Chondrocyte (in vitro differentiated cells): ENCODE measurements around the gene ONECUT3. TPM values are rescaled to one million over a fixed set of nuclear protein-coding genes. Genes with fewer than 3 reads are reported as not detected.

Experiments used
- DNase-seq: peaks from one replicate; pipeline ENCODE4 v3.0.0; 2021; ENCODE audit warnings: mixed read lengths, low spot score
- H3K27ac Mint-ChIP-seq: one replicate; pipeline ENCODE4 v1.8.0; 2021; ENCODE audit warnings: mild to moderate bottlenecking, moderate library complexity, mixed read lengths; ENCODE audit not compliant: unreplicated experiment
- H3K27me3 Mint-ChIP-seq: 2 replicates; pipeline ENCODE4 v1.8.0; 2021; ENCODE audit warnings: low read depth, mixed read lengths
- H3K36me3 Mint-ChIP-seq: 2 replicates; pipeline ENCODE4 v1.8.0; 2021; ENCODE audit warnings: low read depth, mixed read lengths
- H3K4me1 Mint-ChIP-seq: 2 replicates; pipeline ENCODE4 v1.8.0; 2021; ENCODE audit warnings: low read depth, mild to moderate bottlenecking, mixed read lengths
- H3K4me3 Mint-ChIP-seq: one replicate; pipeline ENCODE4 v1.8.0; 2021; ENCODE audit warnings: mild to moderate bottlenecking, moderate library complexity, mixed read lengths; ENCODE audit not compliant: unreplicated experiment
- H3K9me3 Mint-ChIP-seq: 2 replicates; pipeline ENCODE4 v1.8.0; 2021; ENCODE audit warnings: low read depth, mixed read lengths
- CTCF ChIP-seq: fragments of 200-600 bp; sonication (generic); IDR thresholded peaks from 2 replicates; pipeline ENCODE4 v1.5.0; 2021; ENCODE audit warnings: antibody characterized with exemption, mild to moderate bottlenecking, moderate library complexity
- total RNA-seq: library from RNA; stranded (reverse); gene quantifications from 3 replicates; pipeline ENCODE4 v1.2.1, GENCODE V29; 2021

Gene ONECUT3
- total RNA-seq, 1 donor from 2014 or later, result not detected

DNA sequence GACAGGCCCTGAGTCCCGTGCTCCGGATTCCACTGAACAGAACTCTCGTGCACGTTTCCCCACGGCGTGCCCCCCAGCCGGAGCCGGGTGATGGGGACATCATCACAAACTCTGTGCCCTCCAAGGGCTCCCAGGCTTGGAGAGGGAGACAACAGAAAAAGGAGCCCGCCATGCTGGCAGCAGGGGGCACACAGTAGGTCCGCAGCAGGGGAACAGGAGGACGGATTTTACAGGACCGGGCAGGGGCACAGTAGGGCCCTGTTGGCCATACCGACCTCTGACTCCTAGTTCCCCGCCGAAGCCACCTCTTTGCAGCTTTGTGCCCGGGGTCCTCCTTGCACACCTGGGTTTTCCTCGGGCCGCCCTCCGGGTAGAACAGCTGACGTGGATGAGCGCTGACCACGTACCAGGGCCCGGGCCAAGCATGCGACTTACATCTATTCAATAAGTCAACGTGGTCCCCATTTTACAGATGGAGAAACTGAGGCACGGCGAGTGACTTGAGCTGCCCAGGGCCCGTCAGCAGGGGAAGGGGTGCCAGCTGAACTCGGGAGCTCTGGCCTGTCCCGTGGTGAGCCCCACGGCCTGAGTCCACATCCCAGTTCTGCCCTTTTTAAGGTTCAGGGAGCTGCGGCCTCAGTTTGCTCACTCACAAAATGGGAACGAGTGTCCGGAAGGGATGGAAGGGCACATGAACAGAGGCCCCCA lies 10.2 kb upstream of the ONECUT3 start:
- no peak overlapping the region for H3K4me3 Mint-ChIP-seq
- no peaks in the 10 kb centered on the region for H3K36me3 Mint-ChIP-seq
- no peak for DNase-seq
- H3K4me1 Mint-ChIP-seq, result peaks cover 6% of the 10 kb centered on the region
- TF ChIP-seq CTCF, result no peak
- no peak overlapping the region for H3K27ac Mint-ChIP-seq
- peaks cover 5% of the 10 kb centered on the region for H3K9me3 Mint-ChIP-seq
- peaks cover 31% of the 10 kb centered on the region for H3K27me3 Mint-ChIP-seq

GRCh38 chr19:1744133-1744665 lies 9.1 kb upstream of the ONECUT3 start:
- peaks cover 6% of the 10 kb centered on the region for H3K4me1 Mint-ChIP-seq
- no peak overlapping the region for H3K4me3 Mint-ChIP-seq
- H3K9me3 Mint-ChIP-seq, result peaks cover 5% of the 10 kb centered on the region
- no peaks in the 10 kb centered on the region for H3K36me3 Mint-ChIP-seq
- peaks cover 27% of the 10 kb centered on the region for H3K27me3 Mint-ChIP-seq
- no peak for DNase-seq
- no peak for TF ChIP-seq CTCF
- H3K27ac Mint-ChIP-seq, result no peak overlapping the region

DNA sequence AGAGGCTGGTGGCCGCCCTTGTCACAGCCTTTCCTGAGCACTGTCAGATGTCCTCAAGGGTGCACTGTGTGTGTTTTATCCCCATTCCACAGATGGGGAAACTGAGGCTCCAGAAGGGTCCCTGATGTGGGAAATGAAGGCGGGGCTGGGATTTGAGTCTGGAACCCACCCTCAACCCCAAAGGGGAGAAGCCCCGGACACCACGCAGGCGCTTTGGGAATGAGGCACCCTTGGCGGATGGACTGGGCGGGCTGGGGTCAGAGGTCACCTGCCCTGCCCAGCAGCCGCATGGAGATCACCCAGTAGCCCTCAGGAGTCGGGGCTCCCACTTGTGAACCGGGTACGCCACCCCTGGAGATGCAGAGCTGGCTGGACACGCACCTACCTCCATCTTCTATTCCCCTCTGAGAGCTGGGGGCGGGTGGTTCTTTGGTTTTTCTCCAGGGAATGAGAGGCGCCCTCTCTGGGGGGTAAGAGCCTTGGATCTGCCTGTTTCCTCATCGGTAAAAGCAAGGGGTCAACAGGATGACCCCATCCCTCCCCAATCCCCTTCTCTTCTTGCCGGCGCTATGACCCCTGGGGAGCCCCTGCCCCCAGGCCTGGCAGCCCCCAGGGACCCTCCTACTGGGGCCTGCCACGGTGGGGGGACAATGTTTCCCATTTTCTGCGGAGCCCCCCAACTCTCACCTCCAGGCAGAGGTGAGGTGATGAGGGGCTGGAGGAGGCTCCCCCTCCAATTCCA lies 8.3 kb upstream of the ONECUT3 start:
- DNase-seq, result no peak
- H3K4me3 Mint-ChIP-seq, result no peak overlapping the region
- H3K27ac Mint-ChIP-seq, result no peak overlapping the region
- H3K36me3 Mint-ChIP-seq, result no peaks in the 10 kb centered on the region
- peaks cover 28% of the 10 kb centered on the region for H3K27me3 Mint-ChIP-seq
- TF ChIP-seq CTCF, result no peak
- peaks cover 5% of the 10 kb centered on the region for H3K9me3 Mint-ChIP-seq
- peaks cover 6% of the 10 kb centered on the region for H3K4me1 Mint-ChIP-seq

DNA sequence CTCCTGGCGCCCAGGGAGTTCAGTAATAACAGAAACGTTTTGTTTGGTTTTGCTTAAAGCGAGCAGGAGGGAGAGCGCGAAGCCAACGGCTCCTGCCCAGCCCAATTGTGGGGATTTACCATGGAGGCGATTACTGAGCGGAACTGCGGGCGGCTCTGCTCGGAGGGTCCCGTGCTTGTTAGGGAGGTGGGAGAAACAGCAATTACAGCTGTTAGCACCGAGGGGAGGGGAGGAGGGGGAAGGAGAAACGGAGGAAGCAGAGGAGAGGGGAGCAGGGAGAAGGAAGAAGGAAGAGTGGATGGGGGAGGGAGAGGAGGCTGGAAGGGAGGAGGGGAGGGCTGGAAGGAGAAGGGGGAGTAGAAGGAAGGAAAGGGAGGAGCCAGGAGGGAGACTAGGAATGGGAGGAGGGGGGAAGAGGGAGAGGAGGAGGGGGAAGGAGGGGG lies 7.7 kb upstream of the ONECUT3 start:
- Mint-ChIP-seq H3K4me3 (no peak overlapping the region), H3K36me3 (no peaks in the 10 kb centered on the region), H3K4me1 (peaks cover 6% of the 10 kb centered on the region), H3K27me3 (peaks cover 27% of the 10 kb centered on the region), H3K9me3 (peaks cover under 1% of the 10 kb centered on the region), H3K27ac (no peak overlapping the region)
- DNase-seq, result no peak
- TF ChIP-seq CTCF, result no peak
